Measurements from ENCODE around the gene ELAVL2. TPM values are rescaled to one million over a fixed set of nuclear protein-coding genes. Genes with fewer than 3 reads are reported as not detected.

ELAVL2 gene
- total RNA-seq = 1 to 10 TPM in 1 of 2 donors, under 1 TPM in 1; 0.47 to 1.3 TPM
- long read RNA-seq = 0 reads

DNA sequence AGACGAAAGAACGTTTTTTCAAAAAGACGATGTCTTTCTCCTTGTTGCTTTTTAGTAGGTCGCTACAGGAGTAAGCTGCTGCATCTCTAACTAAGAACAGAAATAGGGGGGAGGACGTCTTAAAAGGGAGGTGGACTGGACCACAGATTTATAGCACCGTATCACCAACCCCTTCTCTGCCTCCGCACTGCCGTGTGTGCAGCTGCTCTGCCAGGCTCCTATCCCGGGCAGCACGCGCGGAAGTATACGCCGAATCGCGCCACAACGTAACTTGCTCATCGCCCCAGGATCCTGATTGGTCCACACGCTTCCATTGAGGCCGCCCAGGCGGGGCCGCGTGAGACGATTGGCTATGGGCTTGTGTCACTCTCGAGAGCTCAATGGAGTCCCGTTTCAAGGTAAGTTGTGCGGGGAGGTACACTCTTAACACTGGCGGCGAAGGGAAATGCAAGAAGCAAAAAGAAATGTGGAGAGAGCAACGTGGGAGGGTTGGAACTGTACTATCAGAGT is at the start of gene ELAVL2:
Gene ELAVL2 (minus strand): TSS at position 121 of the 510 bp plus-strand sequence. CDS start 64,006 bp downstream, outside the sequence.
- DNase-seq (peak; percentile 95), ATAC-seq (peak; percentile 99)
- intact Hi-C loops (cut with DNase I, micrococcal nuclease) = no loop called here

DNA sequence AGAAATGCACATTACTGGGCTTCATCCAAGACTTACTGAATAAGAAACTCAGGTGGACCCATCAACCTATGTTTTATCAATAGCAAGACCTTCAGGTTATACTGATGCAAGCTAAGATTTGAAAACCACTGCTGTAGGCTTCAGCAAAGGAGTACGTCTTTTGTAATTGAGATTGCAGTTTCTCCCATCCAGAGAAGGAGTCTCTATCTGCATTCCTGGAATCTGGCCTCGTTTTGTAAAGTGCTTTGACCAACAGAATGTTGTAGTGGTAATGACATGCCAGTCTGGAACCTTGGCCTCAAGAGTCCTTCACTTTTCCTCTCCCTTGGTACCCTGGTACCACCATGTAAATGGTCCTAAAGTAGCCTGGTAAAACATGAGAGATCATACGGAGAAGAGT is 32.2 kb upstream of the ELAVL2 start:
- intact Hi-C loops (cut with DNase I, micrococcal nuclease) = no loop called here
- DNase-seq (no peak), ATAC-seq (no peak)

DNA sequence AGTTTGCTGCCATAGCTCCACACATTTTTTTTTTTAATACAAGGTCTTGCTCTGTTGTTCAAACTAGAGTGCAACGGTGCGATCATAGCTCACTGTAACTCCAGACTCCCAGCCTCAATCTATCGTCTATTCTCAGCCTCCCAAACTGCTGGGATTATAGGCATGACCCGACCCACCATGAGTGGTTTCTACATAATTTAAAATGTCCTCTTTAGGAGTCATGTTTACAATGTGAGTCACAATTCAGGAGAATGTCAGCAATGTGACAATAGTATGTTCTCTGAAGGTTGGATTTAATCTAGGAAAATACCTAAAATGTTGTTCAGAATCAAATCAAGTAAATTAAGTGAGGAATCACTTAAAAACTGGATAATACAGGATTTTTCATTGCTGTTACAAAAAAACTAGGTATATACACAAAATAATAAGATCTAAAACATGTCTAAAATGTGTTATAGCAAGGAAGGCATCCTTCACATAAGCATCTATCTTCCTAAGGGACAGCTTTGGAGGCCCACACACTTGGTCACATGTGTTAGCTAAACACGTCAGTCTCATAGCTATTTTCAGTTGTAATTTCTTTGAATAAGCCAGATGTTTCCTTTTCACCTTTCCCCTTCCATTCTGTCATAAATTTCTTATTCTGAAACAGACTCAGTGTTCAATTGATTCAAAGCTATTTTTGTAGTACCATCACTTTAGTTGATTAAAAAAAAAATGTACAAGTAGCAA is 30.0 kb upstream of the ELAVL2 start:
- ATAC-seq = no peak
- no peak for DNase-seq
- intact Hi-C loops (cut with DNase I, micrococcal nuclease) = no loop called here

DNA sequence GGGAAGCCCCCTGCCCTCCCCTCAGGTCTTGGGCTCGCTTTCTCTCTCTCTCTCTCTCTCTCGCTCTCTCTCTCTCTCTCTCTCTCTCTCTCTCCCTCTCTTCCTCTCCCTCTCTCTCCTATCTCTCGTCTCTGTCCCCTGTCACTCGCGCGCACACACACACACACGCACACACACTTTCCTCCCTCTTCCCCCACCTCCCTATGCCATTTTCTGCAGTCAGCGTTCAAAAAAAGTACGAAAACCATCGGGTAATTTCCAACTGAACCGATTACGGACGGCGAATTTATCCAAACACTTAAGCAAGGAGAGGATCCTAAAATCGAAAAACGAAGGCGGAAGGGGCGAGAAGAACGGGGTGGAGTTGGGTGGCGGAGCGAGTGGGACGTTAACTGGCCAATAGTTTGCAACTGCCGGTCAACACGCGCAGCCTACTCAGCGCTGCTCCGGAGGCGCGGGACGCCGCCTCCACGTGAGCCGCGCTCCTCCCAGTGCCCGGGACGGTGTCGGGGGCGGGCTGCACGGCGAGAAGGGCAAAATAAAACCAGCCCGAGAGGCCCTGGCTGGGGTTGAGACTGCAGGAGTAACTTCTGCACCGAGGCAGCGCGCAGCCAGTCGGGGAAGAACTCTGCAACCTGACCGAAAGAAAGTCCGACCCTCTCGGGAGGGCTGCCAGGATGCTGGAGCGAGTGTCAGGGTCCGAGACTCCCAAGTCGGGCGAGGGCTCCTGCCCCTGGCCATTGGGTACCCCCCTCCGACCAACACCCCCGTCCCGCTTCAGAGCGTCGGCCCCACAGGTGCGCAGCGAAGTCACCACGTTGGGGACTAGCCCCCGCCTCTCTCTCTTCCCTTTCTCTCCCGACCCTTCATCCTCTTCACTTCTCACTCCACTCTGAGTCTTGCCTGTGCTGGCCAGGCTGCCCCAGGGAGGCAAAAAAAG is 24.9 kb upstream of the ELAVL2 start:
- DNase-seq (peak in 1 of 2 donors; percentile 15), ATAC-seq (peak; percentile 90)
- intact Hi-C loops (cut with DNase I, micrococcal nuclease) = no loop called here

DNA sequence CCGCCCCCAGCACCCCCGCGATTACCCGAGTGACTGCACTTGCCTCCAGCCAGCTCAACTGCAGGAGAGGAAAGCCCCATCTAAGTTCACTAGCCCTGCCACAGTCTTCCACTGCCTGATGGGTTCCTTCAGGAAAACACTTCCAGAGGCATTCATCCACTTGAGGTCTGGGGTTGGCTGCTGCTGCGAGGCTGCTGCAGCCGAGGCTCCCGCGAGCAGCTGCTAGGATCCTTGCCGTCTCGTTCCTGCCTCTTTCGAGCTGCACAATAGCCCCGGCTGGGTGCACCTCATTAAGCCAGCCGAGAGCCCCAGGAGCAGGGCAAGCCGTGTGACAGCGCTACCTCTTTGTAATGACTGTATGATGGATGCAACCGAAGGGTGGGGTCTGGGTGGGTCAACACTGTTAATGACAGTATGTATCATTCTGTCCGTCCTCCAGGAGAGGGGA is 24.2 kb upstream of the ELAVL2 start:
- intact Hi-C loops (cut with DNase I, micrococcal nuclease) = no loop called here
- DNase-seq (peak in 1 of 2 donors; percentile 5), ATAC-seq (peak; percentile 26)

DNA sequence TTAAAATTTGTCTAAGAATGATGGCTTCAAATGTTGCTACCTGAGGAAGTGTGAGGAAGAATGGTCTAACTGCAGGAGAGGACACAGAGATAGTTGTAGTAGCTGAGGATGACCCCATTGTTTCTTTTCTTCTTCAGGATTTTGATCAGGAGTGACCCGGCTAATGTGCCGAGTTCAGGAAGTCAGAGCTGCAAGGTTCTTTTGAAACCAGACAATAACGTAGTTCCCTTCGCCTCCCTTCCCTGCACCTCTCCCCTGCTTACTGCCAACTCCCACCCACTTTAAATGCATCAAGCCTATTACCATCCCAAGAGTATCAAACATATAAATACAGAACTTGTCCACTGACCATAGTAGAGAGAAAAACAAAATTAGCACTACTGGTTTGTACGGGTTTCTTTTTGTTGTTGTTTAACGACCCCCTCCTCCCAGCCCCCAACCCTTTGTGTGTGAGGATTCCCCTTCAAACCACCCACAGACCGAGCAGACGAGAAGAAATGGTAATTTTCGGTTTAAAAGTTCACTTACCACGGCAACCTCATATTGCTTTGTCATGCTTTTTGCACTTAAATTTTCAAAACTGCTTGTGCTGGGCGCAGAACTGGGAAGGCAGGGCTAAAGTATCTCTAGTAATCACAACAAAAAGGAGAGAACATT is 23.5 kb upstream of the ELAVL2 start:
- intact Hi-C loops (cut with DNase I, micrococcal nuclease) = no loop called here
- ATAC-seq (no peak), DNase-seq (no peak)

DNA sequence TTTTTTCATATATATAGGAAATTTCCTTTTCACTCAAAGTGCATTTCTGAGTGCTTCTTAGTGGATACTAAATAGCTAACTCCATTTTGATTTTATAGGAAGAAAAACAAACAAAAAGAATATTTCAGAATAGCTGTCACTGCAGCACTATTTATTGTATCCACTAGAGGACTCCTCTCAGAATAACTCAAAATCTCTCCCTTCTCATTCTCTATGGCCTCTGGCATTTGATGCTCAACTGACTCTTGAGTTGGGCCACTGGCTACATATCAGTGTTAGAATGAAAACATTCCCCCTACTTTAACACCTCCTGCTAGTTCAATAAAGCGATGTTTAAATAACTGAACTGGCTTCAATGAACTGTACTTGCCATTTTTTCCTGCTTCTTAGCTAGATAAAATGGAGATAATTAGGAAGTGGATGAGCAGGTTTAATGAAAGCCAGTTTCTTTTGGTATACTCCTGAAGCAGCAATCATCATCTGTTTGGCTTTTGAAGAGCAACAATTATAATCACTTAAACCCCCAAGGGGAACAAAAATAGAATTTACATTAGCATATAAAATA is 16.6 kb upstream of the ELAVL2 start:
- ATAC-seq = no peak
- no peak for DNase-seq
- intact Hi-C loops (cut with DNase I, micrococcal nuclease) = no loop called here

DNA sequence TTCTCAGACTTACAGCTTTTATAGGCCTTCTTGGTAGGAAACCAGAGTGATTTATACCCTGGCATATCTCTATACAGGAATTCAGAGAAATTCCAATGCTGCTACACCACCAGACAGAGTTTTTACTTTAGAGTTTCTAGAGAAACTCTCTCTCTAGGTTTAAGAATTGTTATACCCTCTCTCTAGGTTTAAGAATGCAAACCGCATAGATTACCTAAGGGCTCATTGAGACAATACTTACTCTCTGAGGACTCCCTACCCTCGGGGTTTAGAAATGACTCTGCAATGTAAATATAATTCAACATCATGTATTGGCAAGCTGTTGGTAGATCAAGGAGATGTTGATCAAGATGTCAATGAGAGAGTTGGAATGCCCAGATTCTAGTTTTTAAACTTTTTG is 15.3 kb upstream of the ELAVL2 start:
- intact Hi-C loops (cut with DNase I, micrococcal nuclease) = no loop called here
- no peak for DNase-seq
- no peak for ATAC-seq

DNA sequence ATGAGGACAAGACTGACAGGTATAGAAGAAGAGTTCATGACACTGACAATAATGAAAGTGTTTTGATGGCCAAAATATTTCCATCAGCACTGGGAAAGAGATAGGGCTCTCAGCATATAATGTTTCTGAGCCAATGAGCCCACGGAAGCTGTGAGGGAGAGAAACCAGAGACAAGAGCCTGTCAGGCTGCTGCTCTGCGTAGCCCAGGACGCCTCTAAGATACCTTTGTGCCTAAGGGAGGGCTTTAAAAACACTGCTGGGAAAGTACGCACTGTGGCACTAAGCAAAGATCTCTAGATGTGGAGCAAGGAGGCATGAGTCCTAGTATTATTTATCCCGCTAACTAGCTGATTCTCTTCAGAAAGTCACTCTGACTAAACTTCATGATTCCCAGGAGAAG is 11.0 kb upstream of the ELAVL2 start:
- ATAC-seq (no peak), DNase-seq (no peak)
- intact Hi-C loops (cut with DNase I, micrococcal nuclease) = no loop called here

DNA sequence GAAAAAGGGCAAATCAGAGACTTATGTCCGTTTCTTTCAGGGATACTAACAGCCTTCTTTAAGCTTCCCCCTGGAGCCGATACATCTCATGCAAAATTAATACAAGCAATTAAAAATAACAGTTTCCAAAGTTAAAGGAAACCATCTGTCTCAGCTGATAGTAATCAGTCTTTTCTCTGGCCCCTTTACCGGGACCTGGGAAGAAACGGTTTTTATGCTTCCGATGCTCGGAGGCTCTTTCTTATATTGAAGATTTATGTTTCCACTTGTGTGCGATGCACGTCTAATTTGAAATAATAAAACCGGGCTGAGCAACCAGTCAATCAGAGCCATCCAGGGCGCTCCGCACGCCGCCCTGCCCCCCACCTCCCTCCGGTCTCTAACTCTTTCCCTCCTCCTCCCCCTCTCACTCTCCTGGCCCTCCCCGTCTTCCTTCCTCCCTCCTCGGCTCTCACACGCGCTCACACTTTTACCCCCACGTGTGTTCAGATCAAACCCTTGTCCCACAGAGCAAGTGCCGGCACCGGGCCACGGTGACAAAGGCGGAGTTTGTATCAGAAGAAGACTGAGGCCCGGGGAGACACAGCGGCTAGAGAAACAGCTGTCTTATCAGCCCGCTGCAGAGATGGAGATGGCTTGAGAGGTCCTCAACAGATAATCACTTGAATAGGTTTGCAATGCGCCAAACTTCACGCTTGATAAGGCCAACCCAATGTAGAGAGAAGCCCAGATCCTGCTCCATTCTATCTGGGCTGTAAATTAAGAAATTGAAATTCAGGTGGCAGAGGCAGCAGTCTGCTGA is 5.1 kb upstream of the ELAVL2 start:
- DNase-seq (no peak), ATAC-seq (no peak)
- intact Hi-C loops (cut with DNase I, micrococcal nuclease) = no loop called here

DNA sequence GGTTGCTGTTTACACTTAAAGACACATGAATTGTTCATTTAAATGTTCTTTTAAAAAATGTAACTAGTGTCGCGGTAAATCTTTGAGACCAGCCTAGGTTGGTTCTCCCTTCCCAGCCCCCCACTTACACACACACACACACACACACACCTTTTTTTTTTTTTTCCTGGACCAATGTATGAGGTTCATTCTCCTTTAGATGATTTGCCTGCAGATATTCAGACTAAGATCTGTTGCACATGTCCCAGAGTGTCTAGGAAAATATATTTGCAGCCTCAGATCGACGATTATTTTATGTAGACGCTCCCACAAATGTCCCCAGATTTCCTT is 4.4 kb upstream of the ELAVL2 start:
- intact Hi-C loops (cut with DNase I, micrococcal nuclease) = no loop called here
- ATAC-seq = no peak
- no peak for DNase-seq

DNA sequence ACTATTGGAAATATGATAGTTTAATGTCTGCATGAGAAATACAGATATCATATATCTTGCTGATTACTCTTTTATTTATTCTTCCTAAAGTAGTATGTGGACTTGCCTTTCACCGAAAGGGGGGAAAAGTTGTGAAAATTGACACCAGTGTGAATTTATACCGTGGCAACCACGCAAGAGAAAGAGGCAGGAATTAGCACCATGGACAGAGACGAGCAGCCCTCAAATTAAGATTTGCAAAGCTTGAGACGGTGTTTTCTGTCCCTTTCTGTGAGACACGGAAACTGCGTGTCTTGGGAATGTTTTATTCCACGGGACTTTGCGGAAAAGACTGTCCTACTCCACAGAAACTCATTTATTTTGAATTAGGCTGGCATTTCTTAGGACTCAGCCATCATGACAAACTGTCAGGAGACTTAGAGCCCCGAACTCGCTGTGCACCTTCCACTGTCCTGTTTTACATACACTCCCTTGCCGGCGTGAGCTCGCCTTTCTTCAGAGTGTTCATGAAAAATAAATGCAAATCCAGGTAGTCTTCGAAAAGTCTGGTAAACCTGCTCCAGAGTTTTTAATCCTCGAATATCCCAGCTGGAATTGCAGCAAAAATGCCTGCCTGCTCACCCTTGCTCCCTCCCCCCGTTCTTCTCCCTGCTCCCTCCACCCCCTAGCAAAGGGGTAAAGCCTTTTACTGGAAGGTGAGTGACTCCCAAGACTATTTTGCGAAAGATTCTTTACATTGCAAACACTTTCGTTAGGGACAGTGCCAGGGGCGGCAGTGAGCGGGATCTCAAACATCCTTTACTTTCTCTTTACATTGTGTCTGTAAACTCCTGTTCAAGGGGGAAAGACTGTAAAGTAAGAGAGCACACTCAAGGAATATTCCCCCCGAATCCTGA is 3.8 kb upstream of the ELAVL2 start:
- intact Hi-C loops (cut with DNase I, micrococcal nuclease) = no loop called here
- ATAC-seq = no peak

DNA sequence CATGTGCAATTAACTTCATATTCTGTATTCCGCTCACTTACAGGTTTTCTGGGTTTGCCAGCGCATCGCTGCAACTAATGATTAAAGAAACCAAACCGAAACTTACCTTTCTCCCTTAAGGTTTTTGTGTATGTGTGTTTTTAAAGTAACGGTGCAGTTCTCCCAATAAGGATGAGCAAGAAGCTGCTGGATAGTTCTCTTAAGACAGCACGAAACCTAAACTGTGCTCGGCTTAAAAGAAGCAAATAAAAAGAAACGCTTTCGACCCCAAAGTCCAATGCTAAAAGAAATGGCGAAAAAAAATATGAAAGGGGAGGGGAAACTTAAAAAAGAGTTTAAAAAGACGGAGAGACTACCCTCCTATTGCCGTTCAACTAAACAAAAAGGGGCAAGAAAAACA is 340 bp downstream of the ELAVL2 start:
- intact Hi-C loops (cut with DNase I, micrococcal nuclease) = no loop called here
- DNase-seq (no peak), ATAC-seq (no peak)

More for the DNA sequence above, 3.8 kb upstream of the ELAVL2 start:
- no peak for DNase-seq

DNA sequence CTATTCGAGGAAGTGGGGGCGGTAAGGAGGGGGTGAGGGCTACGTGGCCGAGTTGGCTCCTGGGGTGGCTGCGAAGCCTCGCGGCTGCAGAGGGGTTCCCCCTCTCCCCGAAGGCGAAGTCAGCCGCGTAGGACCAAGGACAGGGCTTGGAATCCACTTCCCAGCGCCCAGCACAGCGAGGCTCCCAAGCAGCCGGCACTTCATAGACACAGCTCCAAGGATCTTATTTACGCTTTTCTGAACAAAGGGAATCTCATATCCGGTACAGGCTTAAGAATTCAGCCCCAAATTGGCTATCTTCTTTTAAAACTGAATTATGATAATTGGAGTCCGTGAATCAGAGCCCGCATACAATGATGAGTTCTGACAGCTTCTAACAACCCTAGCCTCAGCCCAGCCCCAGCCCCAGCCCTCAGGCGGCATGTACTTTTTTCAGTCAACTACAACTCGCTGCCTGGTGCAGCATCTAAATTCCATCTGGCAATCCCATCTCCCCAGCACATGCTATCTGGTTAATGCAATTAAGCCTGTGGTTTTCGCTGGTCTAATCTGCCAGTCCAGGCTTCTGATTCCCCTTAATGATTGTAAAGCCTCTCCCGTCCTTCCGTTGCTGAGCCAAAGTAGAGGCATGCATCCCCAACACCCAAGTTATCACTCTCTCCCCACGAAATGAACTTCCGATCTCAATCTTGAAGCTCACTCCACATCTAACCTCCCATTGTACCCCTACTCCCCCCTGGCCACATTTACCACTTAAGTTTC is 1.0 kb downstream of the ELAVL2 start:
- DNase-seq (peak in 1 of 2 donors; percentile 20), ATAC-seq (no peak)
- intact Hi-C loops (cut with DNase I, micrococcal nuclease) = no loop called here

DNA sequence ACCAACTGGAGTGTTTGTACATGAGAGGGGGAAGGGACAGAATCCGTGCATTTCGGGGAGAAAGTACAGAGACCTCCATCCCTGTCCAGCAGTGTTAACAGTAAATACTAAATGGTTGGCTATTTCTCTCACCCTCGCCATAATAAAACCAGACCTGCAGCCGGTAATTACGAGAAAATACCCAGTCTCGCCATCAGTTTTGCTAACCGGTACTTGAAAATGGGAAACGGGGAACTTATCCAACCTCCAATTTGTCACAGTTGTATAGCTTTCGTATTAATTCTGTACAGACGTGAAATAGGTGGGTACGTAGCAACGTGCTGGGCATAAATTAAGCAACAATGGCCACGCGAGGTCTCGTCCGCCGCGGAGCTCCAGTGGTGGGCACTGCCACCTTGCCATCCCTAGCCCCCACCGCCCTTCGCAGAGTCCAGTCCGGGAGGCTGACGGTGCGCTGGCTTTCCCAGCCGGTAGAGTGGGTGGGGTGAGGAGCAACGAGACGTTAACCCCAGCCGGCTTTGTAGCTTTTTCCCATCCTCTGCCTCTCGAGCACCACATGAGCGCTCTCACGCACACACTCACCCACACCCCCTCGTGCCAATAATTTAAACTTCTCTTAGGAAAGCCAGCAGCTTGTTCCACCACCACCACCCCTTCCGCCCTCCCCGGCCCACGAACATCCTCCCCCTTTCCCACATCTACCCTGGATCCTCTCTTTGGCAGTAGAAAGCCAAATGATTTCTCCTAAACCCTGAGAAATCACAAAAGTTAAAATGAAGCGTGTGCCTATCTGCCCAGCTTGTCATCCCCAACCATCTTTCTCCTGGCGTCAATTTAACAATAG is 1.8 kb downstream of the ELAVL2 start:
- DNase-seq = no peak
- ATAC-seq = no peak
- intact Hi-C loops (cut with DNase I, micrococcal nuclease) = no loop called here

DNA sequence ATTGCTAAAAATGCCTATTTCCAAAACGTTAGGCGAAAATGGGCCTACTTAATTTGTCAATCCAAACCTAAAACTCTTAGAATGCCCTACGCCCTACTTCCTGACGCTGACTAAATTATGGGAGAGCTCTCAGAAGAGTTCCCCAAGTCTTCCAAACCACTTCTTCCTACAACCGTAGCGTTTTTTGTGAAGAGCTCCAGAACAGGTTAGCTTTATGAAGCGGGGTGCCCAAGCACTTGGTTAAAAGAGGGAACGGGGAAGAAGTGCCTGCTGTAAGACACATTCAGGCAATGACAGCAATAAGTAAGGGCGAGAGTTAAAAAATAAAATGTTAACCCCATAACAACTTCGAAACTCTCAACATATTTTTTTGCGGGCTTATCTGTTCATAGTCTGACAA is 2.8 kb downstream of the ELAVL2 start:
- intact Hi-C loops (cut with DNase I, micrococcal nuclease) = no loop called here
- ATAC-seq (no peak), DNase-seq (no peak)
